Smooth muscle cell (in vitro differentiated cells): Measurements from ENCODE around the gene MCM3AP. TPM values are rescaled to one million over a fixed set of nuclear protein-coding genes. Genes with fewer than 3 reads are reported as not detected.
"Not testable (repeated sequence)": the region's sequence is repeated elsewhere in the genome, so short reads cannot be mapped to it uniquely, and the experiment has no call there.

Experiments used
- DNase-seq: peaks from one replicate; lab custom pipeline; 2025; ENCODE audit not compliant: unreplicated experiment; lab: John Stamatoyannopoulos, UW
- H2AFZ ChIP-seq: fragments of 200-600 bp; sonication (generic); 2 replicates; pipeline ENCODE4 v1.6.0; 2016; ENCODE audit warnings: antibody characterized with exemption, low read depth, mild to moderate bottlenecking
- H3F3A ChIP-seq: fragments of 200-600 bp; sonication (generic); 2 replicates; pipeline ENCODE4 v1.6.0; 2017; ENCODE audit warnings: antibody characterized with exemption, low read depth
- H3K27ac ChIP-seq: fragments of 200-600 bp; sonication (generic); 2 replicates; pipeline ENCODE4 v1.5.1; 2016; ENCODE audit warnings: low read depth, mild to moderate bottlenecking
- H3K27me3 ChIP-seq: fragments of 200-600 bp; sonication (generic); 2 replicates; pipeline ENCODE4 v1.6.1; 2016; ENCODE audit warnings: low read depth, mild to moderate bottlenecking
- H3K36me3 ChIP-seq: fragments of 200-600 bp; sonication (generic); 2 replicates; pipeline ENCODE4 v1.5.1; 2016; ENCODE audit warnings: low read depth
- H3K4me1 ChIP-seq: fragments of 200-600 bp; sonication (generic); 2 replicates; pipeline ENCODE4 v1.5.1; 2016; ENCODE audit warnings: low read depth
- H3K4me2 ChIP-seq: fragments of 200-600 bp; sonication (generic); 2 replicates; pipeline ENCODE4 v1.6.0; 2016; ENCODE audit warnings: mild to moderate bottlenecking
- H3K4me3 ChIP-seq: fragments of 200-600 bp; sonication (generic); 2 replicates; pipeline ENCODE4 v1.5.1; 2016; ENCODE audit warnings: mild to moderate bottlenecking
- H3K79me2 ChIP-seq: fragments of 200-600 bp; sonication (generic); 2 replicates; pipeline ENCODE4 v1.6.0; 2016; ENCODE audit warnings: low read depth, mild to moderate bottlenecking
- H3K9ac ChIP-seq: fragments of 200-600 bp; sonication (generic); 2 replicates; pipeline ENCODE4 v1.6.0; 2016; ENCODE audit warnings: low read depth
- H3K9me3 ChIP-seq: fragments of 200-600 bp; sonication (generic); replicated peaks from 2 replicates; pipeline ENCODE4 v1.5.1; 2016; ENCODE audit warnings: low read depth
- H4K20me1 ChIP-seq: fragments of 200-600 bp; sonication (generic); 2 replicates; pipeline ENCODE4 v1.6.0; 2016; ENCODE audit warnings: low read depth
- WGBS: methylation state at CpG from one replicate; pipeline ENCODE4 v1.1.7; 2016; ENCODE audit warnings: low lambda C conversion rate; 5-methylcytosine and 5-hydroxymethylcytosine counted together
- polyA plus RNA-seq: library from polyadenylated mRNA; unstranded; fragments of >200 nt; fragmentation: Nextera tagmentation; extraction: Ambion mirVana; gene quantifications from 2 replicates; pipeline ENCODE4 v1.2.1, GENCODE V29; 2016
- total RNA-seq: library from RNA; depleted of rRNA; stranded (reverse); fragments of >200 nt; gene quantifications from 2 replicates; pipeline ENCODE4 v1.2.3, GENCODE V29; 2014
- TF ChIP-seq, protein P1 (sequence below): fragments of 200-600 bp; sonication (generic); IDR thresholded peaks from 2 replicates; pipeline ENCODE4 v1.5.1; 2017; ENCODE audit warnings: borderline replicate concordance, mild to moderate bottlenecking, antibody characterized with exemption; ENCODE audit not compliant: insufficient read depth, poor library complexity, severe bottlenecking

MCM3AP gene
- total and polyA plus RNA-seq, 2 experiments from 2014 or later: 39.2 to 51.5 TPM

DNA sequence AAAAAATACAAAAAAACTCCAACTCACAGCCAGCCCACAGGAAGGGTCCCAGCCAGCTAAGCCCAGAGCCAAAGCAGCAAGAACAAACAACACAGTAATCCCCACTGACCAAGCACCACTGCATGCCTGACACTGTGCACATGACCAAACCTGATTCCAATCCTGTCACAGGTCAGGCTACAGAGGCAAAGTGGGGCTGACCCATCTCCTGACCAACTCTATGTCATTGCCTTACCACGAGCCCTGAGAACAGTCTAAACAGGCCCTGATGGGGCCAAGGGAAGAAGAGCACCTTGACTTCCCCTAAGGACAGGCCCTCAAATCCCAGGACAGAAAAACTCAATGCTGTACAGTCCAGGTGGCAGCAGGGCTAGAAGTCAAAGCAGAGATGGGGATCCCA is 59.3 kb downstream of the MCM3AP start:
- Histone ChIP-seq H3K36me3 (no peaks in the 10 kb centered on the region), H3K4me3 (peak overlapping the region; percentile 92), H3F3A (peaks cover 5% of the 10 kb centered on the region), H3K27me3 (no peaks in the 10 kb centered on the region), H3K9ac (no peak overlapping the region), H3K79me2 (peaks cover 52% of the 10 kb centered on the region), H3K4me2 (peak overlapping the region; percentile 99), H3K9me3 (no peaks in the 10 kb centered on the region), H4K20me1 (peaks cover 45% of the 10 kb centered on the region), H3K4me1 (no peaks in the 10 kb centered on the region), H3K27ac (no peak overlapping the region), H2AFZ (no peak overlapping the region)
- 100% methylated on average over 1 of the region's 1 CpG for WGBS
- no peak for DNase-seq
- TF ChIP-seq, protein P1, sequence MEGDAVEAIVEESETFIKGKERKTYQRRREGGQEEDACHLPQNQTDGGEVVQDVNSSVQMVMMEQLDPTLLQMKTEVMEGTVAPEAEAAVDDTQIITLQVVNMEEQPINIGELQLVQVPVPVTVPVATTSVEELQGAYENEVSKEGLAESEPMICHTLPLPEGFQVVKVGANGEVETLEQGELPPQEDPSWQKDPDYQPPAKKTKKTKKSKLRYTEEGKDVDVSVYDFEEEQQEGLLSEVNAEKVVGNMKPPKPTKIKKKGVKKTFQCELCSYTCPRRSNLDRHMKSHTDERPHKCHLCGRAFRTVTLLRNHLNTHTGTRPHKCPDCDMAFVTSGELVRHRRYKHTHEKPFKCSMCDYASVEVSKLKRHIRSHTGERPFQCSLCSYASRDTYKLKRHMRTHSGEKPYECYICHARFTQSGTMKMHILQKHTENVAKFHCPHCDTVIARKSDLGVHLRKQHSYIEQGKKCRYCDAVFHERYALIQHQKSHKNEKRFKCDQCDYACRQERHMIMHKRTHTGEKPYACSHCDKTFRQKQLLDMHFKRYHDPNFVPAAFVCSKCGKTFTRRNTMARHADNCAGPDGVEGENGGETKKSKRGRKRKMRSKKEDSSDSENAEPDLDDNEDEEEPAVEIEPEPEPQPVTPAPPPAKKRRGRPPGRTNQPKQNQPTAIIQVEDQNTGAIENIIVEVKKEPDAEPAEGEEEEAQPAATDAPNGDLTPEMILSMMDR: no peak

DNA sequence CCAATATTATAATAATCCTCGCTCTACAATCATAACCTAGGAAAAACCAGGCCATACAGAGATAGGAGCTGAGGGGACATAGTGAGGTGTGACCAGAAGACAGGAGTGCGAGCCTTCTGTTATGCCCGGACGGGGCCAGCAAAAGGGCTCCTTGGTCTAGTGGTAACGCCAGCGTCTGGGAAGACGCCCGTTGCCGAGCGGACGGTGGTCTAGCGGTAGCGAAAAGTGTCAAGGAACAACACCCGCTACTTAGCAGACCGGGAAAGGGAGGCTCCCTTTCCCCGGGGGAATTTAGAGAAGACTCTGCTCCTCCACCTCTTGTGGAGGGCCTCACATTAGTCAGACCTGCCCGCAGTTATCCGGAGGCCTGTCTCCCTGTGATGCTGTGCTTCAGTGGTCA is 61.8 kb downstream of the MCM3AP start:
- peaks cover 52% of the 10 kb centered on the region for H3K79me2 ChIP-seq
- not testable (repeated sequence) for H3K9ac ChIP-seq, H3F3A ChIP-seq, DNase-seq, H2AFZ ChIP-seq, H3K4me1 ChIP-seq, H3K4me2 ChIP-seq, H3K27me3 ChIP-seq, H3K27ac ChIP-seq, H3K4me3 ChIP-seq, H3K9me3 ChIP-seq, H3K36me3 ChIP-seq
- H4K20me1 ChIP-seq: peaks cover 45% of the 10 kb centered on the region
- WGBS: 97% methylated on average over 18 of the region's 18 CpGs

DNA sequence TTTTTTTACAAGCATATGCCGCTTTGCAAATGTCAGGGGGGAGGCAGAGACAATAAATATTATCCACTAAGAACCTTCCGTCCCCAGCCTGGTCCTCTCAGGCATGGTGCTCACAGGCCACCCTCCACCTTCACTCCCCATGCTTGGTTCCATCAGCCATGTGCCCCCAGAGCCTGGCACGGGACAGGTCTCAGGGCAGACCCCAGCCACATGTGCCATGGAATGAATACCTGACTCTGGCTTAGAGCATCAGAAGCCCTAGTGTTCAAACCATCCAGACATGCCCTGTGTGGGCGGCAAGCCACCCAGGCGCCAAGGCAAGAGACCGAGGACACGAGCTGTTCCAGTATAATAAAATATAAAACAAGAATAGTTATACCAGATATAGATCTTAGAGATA is 62.2 kb downstream of the MCM3AP start:
- Histone ChIP-seq H3K27ac (no peak overlapping the region), H3K9me3 (no peaks in the 10 kb centered on the region), H3K4me1 (no peaks in the 10 kb centered on the region), H3K4me2 (no peak overlapping the region), H3K27me3 (no peaks in the 10 kb centered on the region), H4K20me1 (peaks cover 45% of the 10 kb centered on the region), H2AFZ (no peak overlapping the region), H3K79me2 (peaks cover 52% of the 10 kb centered on the region), H3F3A (no peaks in the 10 kb centered on the region), H3K9ac (no peak overlapping the region), H3K36me3 (no peaks in the 10 kb centered on the region), H3K4me3 (no peak overlapping the region)
- TF ChIP-seq, protein P1: no peak
- WGBS: 84% methylated on average over 7 of the region's 7 CpGs
- no peak for DNase-seq

DNA sequence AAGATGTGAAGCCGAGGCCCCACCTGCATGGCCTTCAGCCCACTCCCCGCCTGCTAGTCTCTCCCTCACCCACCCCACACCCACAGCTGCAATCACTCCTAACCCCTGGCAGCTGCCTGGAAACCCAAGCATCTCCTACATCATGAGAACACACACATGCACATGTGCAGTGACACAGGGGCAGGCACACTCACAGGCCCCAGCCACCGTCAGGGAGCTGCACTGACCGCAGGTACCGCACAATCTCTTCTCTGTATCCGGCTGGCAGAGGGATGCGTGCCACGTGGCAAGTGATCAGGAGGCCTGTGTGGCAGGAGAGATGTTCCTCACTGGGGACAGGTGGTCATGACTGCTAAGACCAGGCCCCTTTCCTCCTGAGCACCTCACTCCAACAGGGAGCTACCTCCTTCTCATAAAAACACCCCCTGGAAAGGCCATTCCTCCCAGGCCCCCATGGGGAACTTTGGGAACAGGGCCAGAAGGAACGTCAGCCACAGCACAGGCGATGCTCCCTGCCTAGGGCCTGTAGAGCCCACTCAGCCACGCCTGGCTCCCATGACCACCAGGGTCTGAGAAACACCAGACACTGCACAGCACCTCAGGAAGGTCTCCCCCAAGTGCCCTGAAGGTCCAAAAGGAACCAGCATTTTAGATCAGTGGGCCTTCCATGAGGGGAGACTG is 62.8 kb downstream of the MCM3AP start:
- H3K36me3 ChIP-seq: no peaks in the 10 kb centered on the region
- H3K27ac ChIP-seq: no peak overlapping the region
- H3K4me1 ChIP-seq: no peaks in the 10 kb centered on the region
- H3F3A ChIP-seq: no peaks in the 10 kb centered on the region
- no peak overlapping the region for H3K4me2 ChIP-seq
- WGBS: 97% methylated on average over 11 of the region's 11 CpGs
- TF ChIP-seq, protein P1: no peak
- no peak overlapping the region for H3K4me3 ChIP-seq
- H3K9me3 ChIP-seq: no peaks in the 10 kb centered on the region
- no peak overlapping the region for H3K9ac ChIP-seq
- H3K27me3 ChIP-seq: no peaks in the 10 kb centered on the region
- no peak overlapping the region for H2AFZ ChIP-seq
- peaks cover 44% of the 10 kb centered on the region for H4K20me1 ChIP-seq
- DNase-seq: no peak
- H3K79me2 ChIP-seq: peaks cover 49% of the 10 kb centered on the region
